ENCODE results near the gene ERCC2.

ERCC2 gene

DNA sequence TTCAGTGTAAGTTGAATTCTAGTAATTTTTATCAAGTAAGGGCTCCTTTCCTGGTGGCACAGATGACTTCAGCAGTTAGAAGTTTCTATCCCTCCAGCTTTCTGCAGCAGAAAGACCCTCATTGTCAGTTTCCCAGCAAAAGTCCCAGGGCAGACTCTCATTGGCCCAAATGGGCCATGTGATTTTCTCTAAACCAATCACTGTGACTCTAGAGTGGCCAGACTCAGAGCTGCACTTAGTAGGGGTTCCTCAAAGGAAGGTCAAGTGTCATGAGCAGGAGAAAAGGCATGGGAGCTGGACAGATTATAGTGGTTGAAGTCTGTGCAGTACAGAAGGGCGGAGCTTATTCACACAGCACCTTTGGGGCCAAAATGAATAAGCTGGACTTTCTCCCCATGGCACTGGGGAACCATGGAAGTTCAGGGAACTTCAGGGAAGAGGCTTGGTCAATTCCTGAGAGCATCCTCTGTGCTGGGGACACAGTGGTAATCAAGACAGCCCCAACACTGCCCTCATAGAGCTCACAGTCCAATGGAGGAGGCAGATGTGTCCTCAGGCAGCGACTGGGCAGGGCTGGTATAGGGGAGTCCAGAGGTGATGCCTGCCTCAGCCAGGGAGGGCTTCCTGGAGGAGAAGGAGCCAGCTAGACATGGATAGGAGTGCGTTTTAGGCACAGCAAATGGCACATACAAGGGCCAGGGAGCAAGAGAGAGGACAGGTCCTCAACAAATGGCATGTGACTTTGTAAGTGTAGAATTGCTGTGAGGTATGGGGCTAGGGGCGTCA, 66.0 kb downstream of the ERCC2 start:
- DNase-seq (ENCODE audit: low read depth in 2 of 3, low spot score in 1 of 3), result no peak

DNA sequence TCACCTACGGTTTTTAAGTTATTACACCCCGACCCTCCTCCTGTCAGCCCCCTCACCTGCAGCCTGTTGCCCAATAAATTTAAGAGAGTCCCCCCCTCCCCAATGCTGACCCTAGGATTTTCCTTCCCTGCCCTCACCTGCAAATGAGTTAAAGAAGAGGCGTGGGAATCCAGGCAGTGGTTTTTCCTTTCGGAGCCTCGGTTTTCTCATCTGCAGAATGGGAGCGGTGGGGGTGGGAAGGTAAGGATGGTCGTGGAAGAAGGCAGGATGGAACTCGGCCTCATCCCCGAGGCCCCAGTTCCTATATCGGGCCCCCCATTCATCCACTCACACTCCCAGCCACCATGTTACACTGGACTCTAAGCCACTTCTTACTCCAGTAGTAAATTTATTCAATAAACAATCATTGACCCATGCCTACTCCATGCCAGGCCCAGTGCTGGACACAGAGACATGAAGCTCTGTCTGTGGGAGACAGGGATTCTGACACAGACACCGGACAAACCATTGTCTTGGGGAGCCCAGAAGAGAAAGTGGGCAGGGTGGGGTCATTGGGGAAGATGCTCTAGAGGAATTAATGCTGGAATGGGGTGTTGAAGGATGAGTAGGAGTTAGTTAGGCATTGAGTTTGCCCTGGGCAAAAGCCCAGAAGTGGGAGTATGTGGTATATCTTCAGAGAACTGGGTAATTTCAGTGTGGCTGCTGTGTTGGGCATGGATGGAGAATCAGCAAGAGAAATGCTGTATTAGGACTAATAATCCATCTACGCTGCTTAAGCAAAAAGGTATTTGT, 66.9 kb downstream of the ERCC2 start:
- no peak for DNase-seq (ENCODE audit: low read depth in 2 of 3, low spot score in 1 of 3)

DNA sequence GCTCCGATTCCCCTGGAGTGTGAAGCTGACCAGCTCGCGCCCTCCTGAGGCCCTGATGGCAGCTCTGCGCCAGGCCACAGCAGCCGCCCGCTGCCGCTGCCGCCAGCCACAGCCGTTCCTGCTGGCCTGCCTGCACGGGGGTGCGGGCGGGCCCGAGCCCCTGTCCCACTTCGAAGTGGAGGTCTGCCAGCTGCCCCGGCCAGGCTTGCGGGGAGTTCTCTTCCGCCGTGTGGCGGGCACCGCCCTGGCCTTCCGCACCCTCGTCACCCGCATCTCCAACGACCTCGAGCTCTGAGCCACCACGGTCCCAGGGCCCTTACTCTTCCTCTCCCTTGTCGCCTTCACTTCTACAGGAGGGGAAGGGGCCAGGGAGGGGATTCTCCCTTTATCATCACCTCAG, 68.0 kb downstream of the ERCC2 start:
- no peak for DNase-seq (ENCODE audit: low read depth in 2 of 3, low spot score in 1 of 3)

Measured in stimulated activated CD4-positive, alpha-beta T cell treated with anti-CD3 and anti-CD28 coated beads, Interleukin-12 subunit alpha, Interleukin-12 subunit beta, amount 100 ng/mL, for 48 hours (primary cell).